Stimulated activated CD4-positive, alpha-beta T cell treated with anti-CD3 and anti-CD28 coated beads, Interleukin-12 subunit alpha, Interleukin-12 subunit beta, amount 100 ng/mL, for 4 hours (primary cell): ENCODE results near the gene RPE65.
"Not testable (repeated sequence)": the region's sequence is repeated elsewhere in the genome, so short reads cannot be mapped to it uniquely, and the experiment has no call there.

Experiments
- DNase-seq: peaks from one replicate; pipeline ENCODE4 v3.0.0-alpha.2; 2020

The RPE65 gene

GRCh38 chr1:68449901-68450300 is at the start of gene RPE65:
Gene RPE65 (minus strand): TSS chr1:68449954. CDS start chr1:68449905, 49 bp downstream.
- DNase-seq: no peak

- no peak for DNase-seq
Measured at GRCh38 chr1:68497358-68497698, 47.6 kb upstream of the RPE65 start.

GRCh38 chr1:68496680-68497357 is 47.1 kb upstream of the RPE65 start, which contains the start of gene DEPDC1:
Gene DEPDC1 (minus strand): TSS chr1:68497082. CDS start chr1:68496999, 83 bp downstream.
- DNase-seq: peak; percentile 64

GRCh38 chr1:68495968-68496679 is 46.4 kb upstream of the RPE65 start:
- DNase-seq: no peak

- no peak for DNase-seq
Measured at GRCh38 chr1:68495532-68495931, 45.8 kb upstream of the RPE65 start.

- no peak for DNase-seq
Measured at GRCh38 chr1:68493193-68493592, 43.4 kb upstream of the RPE65 start.

GRCh38 chr1:68492255-68492654 is 42.5 kb upstream of the RPE65 start:
- DNase-seq: not testable (repeated sequence)

GRCh38 chr1:68490046-68490651 is 40.4 kb upstream of the RPE65 start:
- no peak for DNase-seq

- DNase-seq: no peak
Measured at GRCh38 chr1:68485431-68486022, 35.8 kb upstream of the RPE65 start.

GRCh38 chr1:68484618-68485017 is 34.9 kb upstream of the RPE65 start:
- no peak for DNase-seq

- no peak for DNase-seq
Measured at GRCh38 chr1:68481041-68481440, 31.3 kb upstream of the RPE65 start.

- DNase-seq: no peak
Measured at GRCh38 chr1:68479501-68479900, 29.7 kb upstream of the RPE65 start.

GRCh38 chr1:68478662-68479061 is 28.9 kb upstream of the RPE65 start:
- no peak for DNase-seq

- DNase-seq: not testable (repeated sequence)
Measured at GRCh38 chr1:68476626-68477025, 26.9 kb upstream of the RPE65 start.

- no peak for DNase-seq
Measured at GRCh38 chr1:68473060-68473459, 23.3 kb upstream of the RPE65 start.

- no peak for DNase-seq
Measured at GRCh38 chr1:68470388-68470970, 20.7 kb upstream of the RPE65 start.

- no peak for DNase-seq
Measured at GRCh38 chr1:68464891-68465290, 15.1 kb upstream of the RPE65 start.

GRCh38 chr1:68460935-68461334 is 11.2 kb upstream of the RPE65 start:
- no peak for DNase-seq

GRCh38 chr1:68459796-68460195 is 10.0 kb upstream of the RPE65 start:
- DNase-seq: no peak

GRCh38 chr1:68459091-68459490 is 9.3 kb upstream of the RPE65 start:
- DNase-seq: no peak

GRCh38 chr1:68456202-68456601 is 6.4 kb upstream of the RPE65 start:
- no peak for DNase-seq

- DNase-seq: no peak
Measured at GRCh38 chr1:68454534-68454933, 4.8 kb upstream of the RPE65 start.

- DNase-seq: no peak
Measured at GRCh38 chr1:68453060-68453670, 3.4 kb upstream of the RPE65 start.
